Measurements from ENCODE around the gene DACT2. TPM values are rescaled to one million over a fixed set of nuclear protein-coding genes. Genes with fewer than 3 reads are reported as not detected.

DACT2 gene
- total and polyA plus RNA-seq, 9 of the 15 experiments (the other 6 are each of a cell fraction or from before 2014, with no cell fraction given) = not detected

DNA sequence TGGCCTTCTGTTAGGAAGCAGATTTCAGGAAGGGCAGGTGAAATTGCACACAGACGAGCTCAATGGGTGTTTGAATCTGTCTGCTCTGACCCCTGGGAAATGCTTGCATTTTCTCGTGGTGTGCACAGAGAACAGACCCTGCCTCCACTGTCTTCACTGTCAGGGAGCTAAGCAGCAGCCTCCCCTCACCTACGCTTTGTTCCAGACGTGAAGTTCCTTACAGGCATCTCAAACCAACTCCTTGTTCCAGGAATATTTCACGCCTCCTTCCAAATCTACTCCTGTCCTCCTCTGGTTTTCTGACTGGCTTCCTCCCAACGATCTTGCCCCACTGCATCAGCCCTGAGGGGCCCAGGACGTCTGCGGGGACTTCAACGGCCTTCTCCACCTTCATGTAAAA, 13.7 kb downstream of the DACT2 start (continued):
- TF ChIP-seq, protein P1, sequence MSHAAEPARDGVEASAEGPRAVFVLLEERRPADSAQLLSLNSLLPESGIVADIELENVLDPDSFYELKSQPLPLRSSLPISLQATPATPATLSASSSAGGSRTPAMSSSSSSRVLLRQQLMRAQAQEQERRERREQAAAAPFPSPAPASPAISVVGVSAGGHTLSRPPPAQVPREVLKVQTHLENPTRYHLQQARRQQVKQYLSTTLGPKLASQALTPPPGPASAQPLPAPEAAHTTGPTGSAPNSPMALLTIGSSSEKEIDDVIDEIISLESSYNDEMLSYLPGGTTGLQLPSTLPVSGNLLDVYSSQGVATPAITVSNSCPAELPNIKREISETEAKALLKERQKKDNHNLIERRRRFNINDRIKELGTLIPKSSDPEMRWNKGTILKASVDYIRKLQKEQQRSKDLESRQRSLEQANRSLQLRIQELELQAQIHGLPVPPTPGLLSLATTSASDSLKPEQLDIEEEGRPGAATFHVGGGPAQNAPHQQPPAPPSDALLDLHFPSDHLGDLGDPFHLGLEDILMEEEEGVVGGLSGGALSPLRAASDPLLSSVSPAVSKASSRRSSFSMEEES (CRISPR knock-in tag; IDR thresholded peaks at IDR 0.05) = no peak
- TF ChIP-seq ZFP1 (CRISPR knock-in tag; IDR thresholded peaks at IDR 0.05) = no peak
- TF ChIP-seq, protein P2, sequence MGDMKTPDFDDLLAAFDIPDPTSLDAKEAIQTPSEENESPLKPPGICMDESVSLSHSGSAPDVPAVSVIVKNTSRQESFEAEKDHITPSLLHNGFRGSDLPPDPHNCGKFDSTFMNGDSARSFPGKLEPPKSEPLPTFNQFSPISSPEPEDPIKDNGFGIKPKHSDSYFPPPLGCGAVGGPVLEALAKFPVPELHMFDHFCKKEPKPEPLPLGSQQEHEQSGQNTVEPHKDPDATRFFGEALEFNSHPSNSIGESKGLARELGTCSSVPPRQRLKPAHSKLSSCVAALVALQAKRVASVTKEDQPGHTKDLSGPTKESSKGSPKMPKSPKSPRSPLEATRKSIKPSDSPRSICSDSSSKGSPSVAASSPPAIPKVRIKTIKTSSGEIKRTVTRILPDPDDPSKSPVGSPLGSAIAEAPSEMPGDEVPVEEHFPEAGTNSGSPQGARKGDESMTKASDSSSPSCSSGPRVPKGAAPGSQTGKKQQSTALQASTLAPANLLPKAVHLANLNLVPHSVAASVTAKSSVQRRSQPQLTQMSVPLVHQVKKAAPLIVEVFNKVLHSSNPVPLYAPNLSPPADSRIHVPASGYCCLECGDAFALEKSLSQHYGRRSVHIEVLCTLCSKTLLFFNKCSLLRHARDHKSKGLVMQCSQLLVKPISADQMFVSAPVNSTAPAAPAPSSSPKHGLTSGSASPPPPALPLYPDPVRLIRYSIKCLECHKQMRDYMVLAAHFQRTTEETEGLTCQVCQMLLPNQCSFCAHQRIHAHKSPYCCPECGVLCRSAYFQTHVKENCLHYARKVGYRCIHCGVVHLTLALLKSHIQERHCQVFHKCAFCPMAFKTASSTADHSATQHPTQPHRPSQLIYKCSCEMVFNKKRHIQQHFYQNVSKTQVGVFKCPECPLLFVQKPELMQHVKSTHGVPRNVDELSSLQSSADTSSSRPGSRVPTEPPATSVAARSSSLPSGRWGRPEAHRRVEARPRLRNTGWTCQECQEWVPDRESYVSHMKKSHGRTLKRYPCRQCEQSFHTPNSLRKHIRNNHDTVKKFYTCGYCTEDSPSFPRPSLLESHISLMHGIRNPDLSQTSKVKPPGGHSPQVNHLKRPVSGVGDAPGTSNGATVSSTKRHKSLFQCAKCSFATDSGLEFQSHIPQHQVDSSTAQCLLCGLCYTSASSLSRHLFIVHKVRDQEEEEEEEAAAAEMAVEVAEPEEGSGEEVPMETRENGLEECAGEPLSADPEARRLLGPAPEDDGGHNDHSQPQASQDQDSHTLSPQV (IDR thresholded peaks at IDR 0.05) = no peak

DNA sequence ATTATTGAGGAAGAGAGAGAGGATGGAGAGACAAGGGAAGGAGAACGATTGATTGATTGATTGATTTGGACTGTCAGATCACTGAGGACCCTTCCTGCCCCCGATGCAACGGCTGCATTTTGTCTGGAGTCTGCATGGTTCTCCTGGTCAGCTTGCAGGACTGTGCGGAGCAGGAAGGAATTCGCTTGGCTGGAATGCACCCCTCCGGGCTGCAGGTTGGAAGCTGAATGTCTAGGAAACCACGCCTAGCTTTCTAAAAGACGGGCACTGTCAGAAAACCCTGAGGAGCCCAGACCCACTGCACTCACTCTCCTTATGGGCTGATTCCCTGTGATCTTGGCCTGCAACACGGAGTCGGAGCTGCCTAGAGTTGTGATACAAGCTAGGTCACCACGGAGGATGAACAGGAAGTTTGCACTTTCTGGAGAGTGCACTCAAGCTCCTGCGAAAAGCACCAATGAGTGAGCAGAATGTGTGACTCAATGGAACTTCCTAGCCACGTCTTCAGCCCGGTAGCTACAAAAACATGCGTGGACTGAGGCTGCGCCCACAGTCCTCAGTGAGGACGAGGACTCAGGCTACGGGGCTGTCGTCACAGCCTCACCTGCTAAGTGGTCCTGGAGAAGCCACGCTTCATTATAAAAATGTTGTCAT, 14.4 kb downstream of the DACT2 start:
- no peak overlapping the region for H3K9ac ChIP-seq (ENCODE audit: insufficient read depth in 1 of 2, low read depth in 2 of 2, low read length in 2 of 2)
- H3K27me3 ChIP-seq (ENCODE audit: control insufficient read depth in 2 of 2, insufficient read depth in 2 of 2, low read length in 2 of 2) = peaks cover 66 to 90% of the 10 kb centered on the region in 2 experiments
- FAIRE-seq = no peak
- no peak for TF ChIP-seq POLR2AphosphoS2 (IDR thresholded peaks at IDR 0.05; ENCODE audit: low read length)
- TF ChIP-seq RHOXF2B (CRISPR knock-in tag; conservative IDR thresholded peaks at IDR 0.05) = no peak
- no peak for TF ChIP-seq ZNF347 (CRISPR knock-in tag; IDR thresholded peaks at IDR 0.05; ENCODE audit: low read depth)
- no peak for TF ChIP-seq ZNF561 (CRISPR knock-in tag; conservative IDR thresholded peaks at IDR 0.05)
- TF ChIP-seq, protein P3, sequence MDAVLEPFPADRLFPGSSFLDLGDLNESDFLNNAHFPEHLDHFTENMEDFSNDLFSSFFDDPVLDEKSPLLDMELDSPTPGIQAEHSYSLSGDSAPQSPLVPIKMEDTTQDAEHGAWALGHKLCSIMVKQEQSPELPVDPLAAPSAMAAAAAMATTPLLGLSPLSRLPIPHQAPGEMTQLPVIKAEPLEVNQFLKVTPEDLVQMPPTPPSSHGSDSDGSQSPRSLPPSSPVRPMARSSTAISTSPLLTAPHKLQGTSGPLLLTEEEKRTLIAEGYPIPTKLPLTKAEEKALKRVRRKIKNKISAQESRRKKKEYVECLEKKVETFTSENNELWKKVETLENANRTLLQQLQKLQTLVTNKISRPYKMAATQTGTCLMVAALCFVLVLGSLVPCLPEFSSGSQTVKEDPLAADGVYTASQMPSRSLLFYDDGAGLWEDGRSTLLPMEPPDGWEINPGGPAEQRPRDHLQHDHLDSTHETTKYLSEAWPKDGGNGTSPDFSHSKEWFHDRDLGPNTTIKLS (IDR thresholded peaks at IDR 0.05; ENCODE audit: borderline replicate concordance, low read depth) = no peak
- TF ChIP-seq, protein P4, sequence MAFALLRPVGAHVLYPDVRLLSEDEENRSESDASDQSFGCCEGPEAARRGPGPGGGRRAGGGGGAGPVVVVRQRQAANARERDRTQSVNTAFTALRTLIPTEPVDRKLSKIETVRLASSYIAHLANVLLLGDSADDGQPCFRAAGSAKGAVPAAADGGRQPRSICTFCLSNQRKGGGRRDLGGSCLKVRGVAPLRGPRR (CRISPR knock-in tag; IDR thresholded peaks at IDR 0.05) = no peak
- TF ChIP-seq CHD4 (IDR thresholded peaks at IDR 0.05; ENCODE audit: insufficient read depth, insufficient replicate concordance, low read depth, low read length, poor library complexity, severe bottlenecking) = no peak
- no peak for TF ChIP-seq ZNF212 (CRISPR knock-in tag; IDR thresholded peaks at IDR 0.05)
- no peak for TF ChIP-seq KAT2B (IDR thresholded peaks at IDR 0.05; ENCODE audit: low read depth, low read length)

More for the DNA sequence above, 14.4 kb downstream of the DACT2 start:
- no peak overlapping the region for H2AFZ ChIP-seq (ENCODE audit: low read depth, low read length)
- H3K79me2 ChIP-seq (ENCODE audit: control insufficient read depth, insufficient read depth, low read length) = no peaks in the 10 kb centered on the region
- CTCF ChIA-PET (ENCODE audit: low intra/inter-chr PET ratio) = no interaction called here
- intact Hi-C loops (cut with micrococcal nuclease) = no loop called here
- H4K20me1 ChIP-seq (replicated peaks; ENCODE audit: control insufficient read depth, insufficient read depth, low read length) = peaks cover 5% of the 10 kb centered on the region
- BruUV-seq (replicated peaks) = no TSS peak
- no peak overlapping the region for H3K4me2 ChIP-seq (ENCODE audit: insufficient read depth, low read length)
- H3K9me3 ChIP-seq (replicated peaks; ENCODE audit: control insufficient read depth, insufficient read depth, low read depth, low read length) = no peaks in the 10 kb centered on the region
- in situ Hi-C loops (cut with MboI) = no loop called here
- no peaks in the 10 kb centered on the region for H3K36me3 ChIP-seq (ENCODE audit: control insufficient read depth, insufficient read depth, low read length)
- no peak overlapping the region for H3K27ac ChIP-seq (ENCODE audit: extremely low read depth, low read depth, low read length)
- peaks cover 0 to 13% of the 10 kb centered on the region in 2 experiments; a peak in 1 of 5 replicates for H3K4me1 ChIP-seq (replicated peaks in 1 of 2; ENCODE audit: control insufficient read depth in 2 of 2, insufficient read depth in 2 of 2, low read length in 2 of 2)
- ATAC-seq = no peak
- no peak for DNase-seq (ENCODE audit: extremely low read depth in 1 of 4, low spot score in 3 of 4)
- POLR2A ChIA-PET = interaction anchor here (0.6 to 1.4 kb wide), 2 partner anchors 11 to 499 kb away, joined by 3 to 5 read pairs; no protein-coding TSS in a partner anchor
- under 1% methylated on average over 20 of the region's 20 CpGs for WGBS (ENCODE audit: insufficient coverage, low coverage, missing lambda C conversion rate)
- no peak overlapping the region for H3K4me3 ChIP-seq
- H3K9me1 ChIP-seq (ENCODE audit: control insufficient read depth, insufficient read depth, low read length) = peaks cover 2% of the 10 kb centered on the region
